NB4 (cell line): ENCODE results near the gene IDH3G.
A peak's percentile ranks its signal among the peaks of the same experiment; 100 is the strongest.

ENCODE experiments used
- DNase-seq: peaks from one replicate; pipeline ENCODE4 v3.0.0; 2010; ENCODE audit warnings: low read depth
- H3K4me3 ChIP-seq: one replicate; pipeline ENCODE4 v1.5.1; 2011; ENCODE audit warnings: mild to moderate bottlenecking, low read depth, low read length, moderate library complexity
- MYC ChIP-seq: IDR thresholded peaks from 2 replicates; pipeline ENCODE4 v1.6.1; 2011; ENCODE audit warnings: low read depth, low read length
- POLR2A ChIP-seq: IDR thresholded peaks from 2 replicates; pipeline ENCODE4 v1.6.1; 2011; ENCODE audit warnings: mild to moderate bottlenecking; ENCODE audit not compliant: insufficient read length; ENCODE audit errors: extremely low read depth
- TF ChIP-seq, protein P1 (sequence below): IDR thresholded peaks from 2 replicates; pipeline ENCODE4 v1.6.1; 2011; ENCODE audit warnings: low read depth, low read length
- TF ChIP-seq, protein P2 (sequence below): IDR thresholded peaks from one replicate; pipeline ENCODE4 v1.5.1; 2012; ENCODE audit warnings: low read depth, low read length

IDH3G gene

DNA sequence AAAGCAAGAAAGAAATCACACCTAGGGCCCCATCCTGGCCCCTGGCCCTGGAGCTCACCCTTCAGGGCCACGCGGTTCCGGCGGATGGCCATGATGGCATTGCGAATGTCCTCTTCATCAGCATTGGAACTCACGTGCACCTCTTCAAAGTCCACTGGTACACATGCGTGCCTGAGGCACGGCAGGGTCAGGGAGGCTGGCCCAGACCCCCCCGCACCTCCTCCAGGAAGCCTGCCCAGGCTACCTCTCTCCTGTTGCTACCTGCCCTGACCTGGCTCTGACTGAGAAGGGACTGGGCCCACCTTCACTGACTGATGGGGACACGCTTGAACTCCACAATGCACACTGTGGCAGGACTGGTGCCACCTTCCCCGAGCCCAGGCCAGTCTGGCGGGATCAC, 4.5 kb downstream of the IDH3G start:
- TF ChIP-seq MYC (no peak), POLR2A (no peak)
- no peak overlapping the region for H3K4me3 ChIP-seq
- DNase-seq, result no peak

DNA sequence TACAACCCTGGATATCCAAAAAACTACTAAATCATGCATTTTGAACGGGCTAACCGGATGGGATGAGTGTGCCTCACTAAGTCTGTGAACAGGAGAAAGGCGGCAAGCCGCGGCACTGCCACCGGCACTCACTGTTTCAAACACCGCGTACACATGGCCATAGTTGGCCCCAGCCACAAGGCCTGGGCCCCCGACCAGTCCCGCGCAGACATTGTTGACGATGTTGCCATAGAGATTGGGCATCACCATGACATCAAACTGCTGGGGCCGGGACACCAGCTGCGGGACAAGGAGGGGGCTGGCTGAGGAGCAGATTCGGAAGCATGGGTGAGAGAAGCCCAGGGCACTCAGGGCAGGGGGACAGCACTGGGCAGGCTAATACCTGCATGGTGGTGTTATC, 7.5 kb downstream of the IDH3G start:
- DNase-seq, result no peak
- TF ChIP-seq MYC, result no peak
- TF ChIP-seq POLR2A, result no peak
- TF ChIP-seq, protein P1, sequence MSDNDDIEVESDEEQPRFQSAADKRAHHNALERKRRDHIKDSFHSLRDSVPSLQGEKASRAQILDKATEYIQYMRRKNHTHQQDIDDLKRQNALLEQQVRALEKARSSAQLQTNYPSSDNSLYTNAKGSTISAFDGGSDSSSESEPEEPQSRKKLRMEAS, result no peak
- TF ChIP-seq, protein P2, sequence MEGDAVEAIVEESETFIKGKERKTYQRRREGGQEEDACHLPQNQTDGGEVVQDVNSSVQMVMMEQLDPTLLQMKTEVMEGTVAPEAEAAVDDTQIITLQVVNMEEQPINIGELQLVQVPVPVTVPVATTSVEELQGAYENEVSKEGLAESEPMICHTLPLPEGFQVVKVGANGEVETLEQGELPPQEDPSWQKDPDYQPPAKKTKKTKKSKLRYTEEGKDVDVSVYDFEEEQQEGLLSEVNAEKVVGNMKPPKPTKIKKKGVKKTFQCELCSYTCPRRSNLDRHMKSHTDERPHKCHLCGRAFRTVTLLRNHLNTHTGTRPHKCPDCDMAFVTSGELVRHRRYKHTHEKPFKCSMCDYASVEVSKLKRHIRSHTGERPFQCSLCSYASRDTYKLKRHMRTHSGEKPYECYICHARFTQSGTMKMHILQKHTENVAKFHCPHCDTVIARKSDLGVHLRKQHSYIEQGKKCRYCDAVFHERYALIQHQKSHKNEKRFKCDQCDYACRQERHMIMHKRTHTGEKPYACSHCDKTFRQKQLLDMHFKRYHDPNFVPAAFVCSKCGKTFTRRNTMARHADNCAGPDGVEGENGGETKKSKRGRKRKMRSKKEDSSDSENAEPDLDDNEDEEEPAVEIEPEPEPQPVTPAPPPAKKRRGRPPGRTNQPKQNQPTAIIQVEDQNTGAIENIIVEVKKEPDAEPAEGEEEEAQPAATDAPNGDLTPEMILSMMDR, result no peak
- H3K4me3 ChIP-seq, result no peak overlapping the region

DNA sequence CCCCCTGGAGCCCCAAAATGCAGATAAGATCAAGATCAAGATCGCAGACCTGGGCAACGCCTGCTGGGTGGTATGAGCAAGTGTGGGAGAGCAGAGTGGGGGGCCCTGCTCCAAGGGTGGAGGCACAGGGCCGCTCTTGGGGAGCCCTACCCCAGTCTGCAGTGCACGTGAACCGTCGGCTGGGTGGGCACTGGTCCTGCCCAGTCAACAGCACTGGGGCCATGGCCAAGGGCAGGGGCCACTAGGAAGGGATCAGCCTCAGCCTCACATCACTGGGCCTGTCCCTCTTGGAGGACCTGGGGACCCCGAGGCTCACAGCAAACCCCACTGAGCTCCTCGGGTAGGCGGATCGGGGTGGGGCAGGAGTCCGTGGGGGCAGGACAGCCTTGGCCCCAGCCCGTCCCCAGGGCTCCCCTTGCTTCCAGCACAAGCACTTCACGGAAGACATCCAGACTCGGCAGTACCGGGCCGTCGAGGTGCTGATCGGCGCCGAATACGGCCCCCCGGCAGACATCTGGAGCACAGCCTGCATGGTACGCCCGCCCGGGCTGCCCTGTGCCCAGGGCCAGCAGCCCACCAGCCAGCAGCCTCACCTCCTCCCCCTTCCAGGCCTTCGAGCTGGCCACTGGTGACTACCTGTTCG, 9.7 kb downstream of the IDH3G start:
- no peak for DNase-seq
- H3K4me3 ChIP-seq, result no peak overlapping the region
- TF ChIP-seq POLR2A (no peak), MYC (no peak)
- TF ChIP-seq, protein P2, result no peak
- TF ChIP-seq, protein P1, result no peak

DNA sequence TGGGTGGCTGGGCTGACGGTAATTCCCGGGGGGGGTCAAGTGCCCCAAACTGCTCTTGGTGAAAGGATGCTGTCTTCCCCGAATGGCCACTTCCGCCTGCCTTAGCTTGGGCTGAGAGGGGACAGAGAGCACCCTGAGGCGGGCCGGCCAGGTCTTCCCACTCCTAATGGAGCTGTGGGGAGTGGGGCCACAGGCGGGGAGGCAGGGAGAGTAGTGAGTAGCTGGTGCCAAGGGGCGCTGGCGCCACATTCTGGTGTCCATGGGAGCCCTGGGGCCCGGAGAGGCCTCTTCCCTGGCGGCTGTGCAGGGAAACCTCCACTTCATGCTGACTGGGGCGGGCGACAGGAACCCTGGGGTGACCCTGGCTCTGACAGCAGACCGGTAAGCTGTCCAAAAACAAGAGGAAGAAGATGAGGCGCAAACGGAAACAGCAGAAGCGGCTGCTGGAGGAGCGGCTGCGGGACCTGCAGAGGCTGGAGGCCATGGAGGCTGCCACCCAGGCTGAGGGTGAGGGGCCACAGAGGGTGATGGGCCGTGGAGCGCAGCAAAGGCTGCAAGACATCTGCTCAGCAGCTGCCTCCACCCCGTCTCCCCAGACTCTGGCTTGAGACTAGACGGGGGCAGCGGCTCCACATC, 10.7 kb downstream of the IDH3G start:
- no peak for DNase-seq
- no peak overlapping the region for H3K4me3 ChIP-seq
- TF ChIP-seq MYC (no peak), POLR2A (no peak)
- TF ChIP-seq, protein P2, result no peak
- TF ChIP-seq, protein P1, result no peak

DNA sequence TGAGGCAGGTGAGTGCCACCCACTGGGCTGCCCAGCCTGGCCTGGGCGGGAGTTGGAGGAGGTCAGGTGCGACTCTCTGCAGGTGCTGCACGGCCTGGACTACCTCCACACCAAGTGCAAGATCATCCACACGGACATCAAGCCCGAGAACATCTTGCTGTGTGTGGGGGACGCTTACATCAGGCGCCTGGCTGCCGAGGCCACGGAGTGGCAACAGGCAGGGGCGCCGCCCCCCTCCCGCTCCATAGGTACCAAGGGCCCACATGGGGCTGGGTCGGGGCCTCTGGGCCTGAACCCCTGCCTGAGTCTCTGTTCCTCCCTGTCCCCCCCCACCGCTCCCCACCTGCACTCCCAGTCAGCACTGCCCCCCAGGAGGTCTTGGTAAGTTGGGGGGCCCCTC, 11.3 kb downstream of the IDH3G start:
- no peak for DNase-seq
- H3K4me3 ChIP-seq, result no peak overlapping the region
- TF ChIP-seq MYC (no peak), POLR2A (no peak)
- TF ChIP-seq, protein P2, result no peak
- TF ChIP-seq, protein P1, result no peak

DNA sequence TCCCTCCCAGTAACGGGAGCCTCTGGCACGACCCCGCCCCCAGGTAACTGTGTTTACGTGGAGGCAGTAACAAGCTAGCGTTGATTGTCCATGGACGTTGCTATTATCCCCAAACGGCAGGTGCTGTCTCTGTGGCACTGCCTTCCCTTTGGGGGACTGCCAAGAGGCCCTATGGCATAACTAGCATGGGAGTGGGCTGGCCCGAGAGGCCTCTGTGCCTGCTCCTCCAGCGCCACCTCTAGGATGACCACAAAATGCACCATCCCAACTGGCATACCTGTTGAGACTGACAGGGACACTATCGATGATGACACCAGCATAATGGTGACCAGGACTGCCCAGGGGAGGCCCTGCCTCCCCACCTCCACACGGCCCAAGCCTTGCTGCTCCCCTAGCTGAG, 11.9 kb downstream of the IDH3G start:
- no peak for TF ChIP-seq MYC
- TF ChIP-seq, protein P2, result no peak
- no peak for TF ChIP-seq POLR2A
- TF ChIP-seq, protein P1, result no peak
- H3K4me3 ChIP-seq, result no peak overlapping the region
- DNase-seq, result peak; percentile 45
